HEK293 (cell line): ENCODE measurements around the gene GPRIN2.
"Not testable (repeated sequence)": the region's sequence is repeated elsewhere in the genome, so short reads cannot be mapped to it uniquely, and the experiment has no call there.

Experiments used
- ZNF174 ChIP-seq: fragments of 450-650 bp; formaldehyde crosslinking; IDR thresholded peaks from 2 replicates; pipeline ENCODE4 v1.5.0; 2017; ENCODE audit warnings: missing biosample characterization, mild to moderate bottlenecking, missing genetic modification characterization
- TF ChIP-seq, protein P1 (sequence below): fragments of 450-650 bp; formaldehyde crosslinking; IDR thresholded peaks from 2 replicates; pipeline ENCODE4 v1.5.1; 2016; ENCODE audit warnings: missing biosample characterization, missing genetic modification characterization, low read depth

DNA sequence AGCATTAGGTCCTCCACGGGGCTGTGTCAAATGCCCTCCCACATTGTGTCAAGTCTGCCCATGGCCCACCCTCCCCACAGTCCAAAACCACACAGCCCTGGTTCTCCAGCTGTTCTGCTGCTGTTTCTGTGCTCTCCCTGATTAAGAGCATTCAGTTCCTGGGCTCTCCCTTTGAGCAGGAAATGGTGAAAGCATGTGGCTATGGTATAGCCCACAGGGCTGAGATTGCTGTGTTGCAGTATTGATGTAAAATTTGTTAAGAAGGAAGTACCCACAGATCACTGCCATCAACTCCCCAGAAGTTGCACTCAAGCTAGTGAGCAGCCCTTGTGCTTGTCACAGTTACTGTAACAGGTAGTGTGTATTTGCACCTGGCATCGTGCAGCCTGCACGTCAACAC, 31.8 kb upstream of the GPRIN2 start:
- not testable (repeated sequence) for TF ChIP-seq ZNF174 (tag by site-specific recombination)
- TF ChIP-seq, protein P1, sequence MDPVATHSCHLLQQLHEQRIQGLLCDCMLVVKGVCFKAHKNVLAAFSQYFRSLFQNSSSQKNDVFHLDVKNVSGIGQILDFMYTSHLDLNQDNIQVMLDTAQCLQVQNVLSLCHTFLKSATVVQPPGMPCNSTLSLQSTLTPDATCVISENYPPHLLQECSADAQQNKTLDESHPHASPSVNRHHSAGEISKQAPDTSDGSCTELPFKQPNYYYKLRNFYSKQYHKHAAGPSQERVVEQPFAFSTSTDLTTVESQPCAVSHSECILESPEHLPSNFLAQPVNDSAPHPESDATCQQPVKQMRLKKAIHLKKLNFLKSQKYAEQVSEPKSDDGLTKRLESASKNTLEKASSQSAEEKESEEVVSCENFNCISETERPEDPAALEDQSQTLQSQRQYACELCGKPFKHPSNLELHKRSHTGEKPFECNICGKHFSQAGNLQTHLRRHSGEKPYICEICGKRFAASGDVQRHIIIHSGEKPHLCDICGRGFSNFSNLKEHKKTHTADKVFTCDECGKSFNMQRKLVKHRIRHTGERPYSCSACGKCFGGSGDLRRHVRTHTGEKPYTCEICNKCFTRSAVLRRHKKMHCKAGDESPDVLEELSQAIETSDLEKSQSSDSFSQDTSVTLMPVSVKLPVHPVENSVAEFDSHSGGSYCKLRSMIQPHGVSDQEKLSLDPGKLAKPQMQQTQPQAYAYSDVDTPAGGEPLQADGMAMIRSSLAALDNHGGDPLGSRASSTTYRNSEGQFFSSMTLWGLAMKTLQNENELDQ (tag by site-specific recombination): not testable (repeated sequence)
